Mucosa of rectum (tissue), 2 donors: ENCODE results near the gene LITAF.
"Not testable (repeated sequence)": the region's sequence is repeated elsewhere in the genome, so short reads cannot be mapped to it uniquely, and the experiment has no call there.

Source experiments
- H3K27ac ChIP-seq, 2 donors: one replicate each; pipeline ENCODE4 v1.7.0; 2013; ENCODE audit warnings: inconsistent platforms in 2 of 2, low read depth in 2 of 2, low read length in 2 of 2
- H3K27me3 ChIP-seq, 2 donors: one replicate each; pipeline ENCODE4 v1.7.0; 2013; ENCODE audit warnings: low read length in 2 of 2; ENCODE audit not compliant: control insufficient read depth in 2 of 2, insufficient read depth in 2 of 2
- H3K36me3 ChIP-seq, 2 donors: one replicate each; pipeline ENCODE4 v1.7.0; 2013; ENCODE audit warnings: low read length in 2 of 2; ENCODE audit not compliant: control insufficient read depth in 2 of 2, insufficient read depth in 2 of 2
- H3K4me1 ChIP-seq, 2 donors: one replicate each; pipeline ENCODE4 v1.7.0; 2013; ENCODE audit warnings: low read length in 2 of 2, mild to moderate bottlenecking in 1 of 2; ENCODE audit not compliant: control insufficient read depth in 2 of 2, insufficient read depth in 2 of 2
- H3K4me3 ChIP-seq, 2 donors: one replicate each; pipeline ENCODE4 v1.7.0; 2013; ENCODE audit warnings: low read length in 2 of 2
- H3K9ac ChIP-seq, 2 donors: one replicate each; pipeline ENCODE4 v1.7.0; 2013; ENCODE audit warnings: low read length in 2 of 2, low read depth in 1 of 2, mild to moderate bottlenecking in 1 of 2
- H3K9me3 ChIP-seq, 2 donors: one replicate each; pipeline ENCODE4 v1.7.0; 2013; ENCODE audit warnings: low read length in 2 of 2; ENCODE audit not compliant: control insufficient read depth in 2 of 2
- donor health status: healthy.
- donor health status: Normal muscosa, but diverticular disease.

The LITAF gene

GRCh38 chr16:11511801-11512200 is 74.9 kb downstream of the LITAF start:
- H3K27me3 ChIP-seq, result no peaks in the 10 kb centered on the region
- H3K36me3 ChIP-seq, result no peaks in the 10 kb centered on the region
- H3K27ac ChIP-seq, result no peak overlapping the region
- H3K4me1 ChIP-seq, result no peaks in the 10 kb centered on the region
- H3K9ac ChIP-seq, result no peak overlapping the region
- H3K4me3 ChIP-seq, result no peak overlapping the region
- H3K9me3 ChIP-seq, result no peaks in the 10 kb centered on the region

DNA sequence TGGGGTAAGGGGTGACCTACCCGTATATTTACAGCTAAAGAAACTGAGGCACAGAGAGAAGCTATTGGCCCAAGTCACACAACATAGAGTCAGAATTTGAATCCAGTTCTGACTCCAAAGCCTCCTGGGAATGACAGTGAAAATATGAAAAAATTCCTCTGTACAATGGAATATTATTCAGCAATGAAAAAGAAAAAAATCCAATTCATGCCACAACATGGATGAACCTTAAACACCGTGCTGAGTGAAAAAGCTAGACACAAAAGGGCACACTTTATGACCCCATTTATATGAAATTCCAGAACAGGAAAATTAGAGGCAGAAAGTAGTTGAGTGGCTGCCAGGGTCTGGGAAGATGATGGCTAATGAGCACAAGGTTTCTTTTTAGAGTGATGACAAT is 75.4 kb downstream of the LITAF start:
- Histone ChIP-seq H3K9ac (no peak overlapping the region), H3K36me3 (no peaks in the 10 kb centered on the region), H3K9me3 (no peaks in the 10 kb centered on the region), H3K4me1 (no peaks in the 10 kb centered on the region), H3K27ac (no peak overlapping the region), H3K27me3 (no peaks in the 10 kb centered on the region), H3K4me3 (no peak overlapping the region)

DNA sequence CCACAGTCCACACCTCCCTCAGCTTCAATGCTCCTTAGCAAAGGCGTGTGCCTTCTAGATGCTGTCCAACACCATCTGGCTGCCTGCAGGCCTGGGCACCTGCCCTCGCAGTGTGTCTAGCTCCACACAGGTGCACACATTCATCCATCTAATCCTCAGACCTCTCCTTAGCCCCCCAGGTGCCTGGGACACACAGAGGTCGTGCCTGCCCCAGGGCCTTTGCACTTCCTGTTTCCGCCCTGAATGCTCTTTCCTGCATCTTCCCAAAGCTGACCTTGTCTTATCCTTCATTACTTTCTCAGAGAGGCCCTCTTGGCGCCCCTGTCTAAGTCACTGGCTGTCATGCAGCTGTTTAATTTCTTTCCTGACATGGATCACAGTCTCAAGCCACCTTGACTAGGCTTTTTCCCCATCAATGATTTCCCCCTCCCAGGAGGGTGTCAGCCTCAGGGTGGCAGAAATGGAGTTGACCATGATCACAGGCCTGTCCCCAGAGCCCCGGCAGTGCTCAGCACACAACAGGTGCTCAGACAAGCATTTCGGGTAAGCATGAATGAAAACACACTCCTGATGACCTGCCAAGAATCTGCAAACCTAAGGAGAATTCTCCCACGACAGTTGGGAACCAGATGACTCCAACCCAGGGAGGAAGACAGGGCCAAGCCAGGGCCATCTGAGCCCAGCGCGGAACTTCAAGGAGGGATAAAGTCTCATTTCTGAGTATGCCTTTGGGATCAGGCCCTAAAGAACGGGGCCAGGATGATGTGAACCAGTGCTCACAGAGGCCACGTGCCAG is 76.3 kb downstream of the LITAF start:
- H3K4me1 ChIP-seq, result no peaks in the 10 kb centered on the region
- no peak overlapping the region for H3K9ac ChIP-seq
- no peaks in the 10 kb centered on the region for H3K9me3 ChIP-seq
- no peak overlapping the region for H3K27ac ChIP-seq
- no peaks in the 10 kb centered on the region for H3K27me3 ChIP-seq
- H3K4me3 ChIP-seq, result no peak overlapping the region
- no peaks in the 10 kb centered on the region for H3K36me3 ChIP-seq

DNA sequence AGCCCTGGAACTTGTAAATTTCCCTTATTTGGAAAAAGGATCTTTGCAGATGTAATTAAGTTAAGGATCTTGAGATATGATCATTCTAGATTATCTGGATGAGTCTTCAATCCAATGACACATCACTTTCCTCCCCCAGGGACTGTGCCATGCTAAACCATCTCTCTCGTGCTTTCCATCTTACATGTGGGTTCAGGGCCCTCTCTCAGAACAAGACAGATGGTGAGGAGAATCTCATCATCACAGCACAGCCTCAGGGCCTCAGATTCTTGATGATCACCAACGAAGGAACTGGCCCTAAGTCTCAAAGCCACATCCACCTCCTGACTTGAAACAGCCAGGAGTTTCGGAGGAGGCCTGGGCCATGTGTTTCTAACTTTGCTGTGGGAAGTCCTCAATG is 78.7 kb downstream of the LITAF start:
- H3K4me3 ChIP-seq, result no peak overlapping the region
- H3K4me1 ChIP-seq, result no peaks in the 10 kb centered on the region
- no peaks in the 10 kb centered on the region for H3K36me3 ChIP-seq
- H3K27ac ChIP-seq, result no peak overlapping the region
- H3K9me3 ChIP-seq, result no peaks in the 10 kb centered on the region
- H3K9ac ChIP-seq, result no peak overlapping the region
- no peaks in the 10 kb centered on the region for H3K27me3 ChIP-seq

DNA sequence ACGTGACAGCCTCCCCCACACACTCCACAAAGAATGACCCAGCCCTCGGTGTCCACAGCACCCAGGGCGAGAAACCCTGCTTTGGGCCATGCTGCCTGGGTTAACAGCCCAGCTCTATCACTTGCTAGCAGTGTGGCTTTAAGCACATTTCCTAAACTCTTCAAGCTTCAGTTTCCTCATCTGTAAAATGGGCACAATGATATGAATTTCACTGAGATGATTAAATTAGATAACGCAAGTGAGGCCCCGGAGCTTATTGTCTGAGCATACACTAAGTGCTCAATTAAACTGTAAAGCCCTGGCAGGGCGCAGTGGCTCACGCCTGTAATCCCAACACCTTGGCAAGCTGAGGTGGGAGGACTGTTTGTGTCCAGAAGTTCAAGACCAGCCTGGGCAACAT is 79.4 kb downstream of the LITAF start:
- H3K9ac ChIP-seq, result no peak overlapping the region
- no peaks in the 10 kb centered on the region for H3K27me3 ChIP-seq
- no peaks in the 10 kb centered on the region for H3K36me3 ChIP-seq
- no peak overlapping the region for H3K27ac ChIP-seq
- no peaks in the 10 kb centered on the region for H3K9me3 ChIP-seq
- H3K4me1 ChIP-seq, result no peaks in the 10 kb centered on the region
- no peak overlapping the region for H3K4me3 ChIP-seq

DNA sequence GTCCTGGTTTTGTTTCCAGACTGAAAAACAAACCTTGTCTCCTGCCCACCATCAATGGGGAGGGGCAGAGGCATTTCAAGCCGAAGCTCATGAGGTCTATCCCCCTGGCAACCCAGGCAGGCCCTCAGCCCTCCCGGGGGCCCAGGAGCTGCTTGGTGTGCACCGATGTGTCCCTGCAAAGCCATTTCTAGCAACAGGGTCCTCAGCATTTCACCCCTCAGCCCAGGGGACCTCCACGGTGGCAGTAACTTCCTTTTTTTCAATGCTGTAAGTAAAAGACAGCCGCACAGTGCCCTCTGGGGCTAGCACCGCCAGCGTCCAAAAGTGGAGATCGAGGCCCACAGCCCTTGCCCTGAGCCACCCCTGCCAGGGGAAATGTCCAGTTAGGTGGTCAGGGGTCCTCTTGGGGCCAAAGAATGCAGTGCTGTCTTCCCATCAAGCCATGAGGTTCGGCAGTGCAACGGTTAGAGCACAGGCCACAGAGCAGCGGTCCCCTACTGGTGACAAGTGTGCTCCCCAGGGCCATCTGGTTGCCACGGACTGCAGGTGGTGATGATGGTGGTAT is 79.9 kb downstream of the LITAF start:
- Histone ChIP-seq H3K36me3 (no peaks in the 10 kb centered on the region), H3K4me1 (no peaks in the 10 kb centered on the region), H3K27ac (no peak overlapping the region), H3K27me3 (no peaks in the 10 kb centered on the region), H3K4me3 (no peak overlapping the region), H3K9ac (no peak overlapping the region), H3K9me3 (no peaks in the 10 kb centered on the region)

DNA sequence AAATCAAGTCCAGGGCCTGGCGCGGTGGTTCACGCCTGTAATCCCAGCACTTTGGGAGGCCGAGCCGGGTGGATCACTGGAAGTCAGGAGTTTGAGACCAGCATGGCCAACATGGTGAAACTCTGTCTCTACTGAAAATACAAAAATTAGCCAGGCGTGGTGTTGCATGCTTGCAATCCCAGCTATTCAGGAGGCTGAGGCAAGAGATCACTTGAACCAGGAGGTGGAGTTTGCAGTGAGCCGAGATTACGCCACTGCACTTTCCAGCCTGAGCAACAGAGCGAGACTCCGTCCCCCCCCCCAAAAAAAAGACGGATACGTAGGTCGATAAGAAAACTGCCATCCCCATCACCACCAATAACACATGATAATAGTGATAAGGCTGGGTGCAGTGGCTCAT is 82.5 kb downstream of the LITAF start:
- not testable (repeated sequence) for H3K9me3 ChIP-seq, H3K9ac ChIP-seq, H3K4me3 ChIP-seq, H3K4me1 ChIP-seq, H3K27me3 ChIP-seq, H3K36me3 ChIP-seq, H3K27ac ChIP-seq

GRCh38 chr16:11503566-11503965 is 83.2 kb downstream of the LITAF start:
- Histone ChIP-seq H3K4me3 (no peak overlapping the region), H3K9me3 (no peaks in the 10 kb centered on the region), H3K36me3 (no peaks in the 10 kb centered on the region), H3K4me1 (peaks cover 0 to 2% of the 10 kb centered on the region in 2 donors), H3K9ac (no peak overlapping the region), H3K27ac (no peak overlapping the region), H3K27me3 (no peaks in the 10 kb centered on the region)

- H3K36me3 ChIP-seq, result no peaks in the 10 kb centered on the region
- no peak overlapping the region for H3K9ac ChIP-seq
- no peaks in the 10 kb centered on the region for H3K27me3 ChIP-seq
- H3K9me3 ChIP-seq, result no peaks in the 10 kb centered on the region
- no peak overlapping the region for H3K4me3 ChIP-seq
- H3K27ac ChIP-seq, result no peak overlapping the region
- H3K4me1 ChIP-seq, result peaks cover 4 to 9% of the 10 kb centered on the region in 2 donors
Observed at GRCh38 chr16:11502239-11502638, 84.5 kb downstream of the LITAF start.

DNA sequence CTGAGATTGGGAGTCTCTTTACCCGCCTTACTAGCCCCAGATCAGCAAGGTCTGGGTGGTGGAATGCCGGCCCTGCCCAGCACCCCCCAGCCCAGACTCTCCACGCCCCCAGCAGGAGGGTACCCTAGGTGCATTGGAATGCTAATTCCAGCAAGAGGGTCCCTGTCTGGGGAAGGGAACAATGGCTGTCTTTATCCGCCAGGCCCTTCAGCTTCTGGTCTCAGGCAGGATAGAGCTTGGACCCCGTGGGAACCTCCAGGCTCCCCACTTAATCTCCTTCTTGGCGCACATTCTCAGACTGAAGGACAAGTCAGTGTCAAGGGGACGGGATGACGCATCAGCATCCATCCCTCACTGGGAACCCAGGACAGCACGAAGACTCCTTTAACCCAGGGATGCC is 85.1 kb downstream of the LITAF start:
- H3K4me1 ChIP-seq, result peaks cover 10 to 15% of the 10 kb centered on the region in 2 donors
- H3K9ac ChIP-seq, result no peak overlapping the region
- no peaks in the 10 kb centered on the region for H3K36me3 ChIP-seq
- H3K4me3 ChIP-seq, result no peak overlapping the region
- H3K27me3 ChIP-seq, result no peaks in the 10 kb centered on the region
- H3K9me3 ChIP-seq, result no peaks in the 10 kb centered on the region
- no peak overlapping the region for H3K27ac ChIP-seq
